Measurements from ENCODE around the gene COBL. TPM values are rescaled to one million over a fixed set of nuclear protein-coding genes. Genes with fewer than 3 reads are reported as not detected.

Gene COBL
- total and polyA plus RNA-seq, 12 donors = 0.09 to 1.4 (median 0.53) TPM

GRCh38 chr7:51080622-51081269 lies 235.9 kb downstream of the COBL start:
- DNase-seq = no peak
- Histone ChIP-seq H3K27ac (no peak overlapping the region), H3K27me3 (no peaks in the 10 kb centered on the region), H3K4me1 (replicated peaks in 1 of 2) (no peaks in the 10 kb centered on the region), H3K4me3 (no peak overlapping the region), H3K9me3 (replicated peaks in 1 of 3) (no peaks in the 10 kb centered on the region), H3K36me3 (replicated peaks in 1 of 2) (no peaks in the 10 kb centered on the region)
- WGBS, 4 donors = 57 to 69% (median 60%) methylated on average over 11 to 12 of the region's 12 CpGs
- TF ChIP-seq CTCF (IDR thresholded peaks at IDR 0.05) (no peak), POLR2A (IDR thresholded peaks at IDR 0.05) (no peak)
- intact Hi-C loops (cut with DNase I) = no loop called here

GRCh38 chr7:51080216-51080615 lies 236.4 kb downstream of the COBL start:
- 74 to 88% (median 82%) methylated on average over 6 of the region's 6 CpGs for whole genome bisulfite sequencing, 4 donors
- H3K4me1 ChIP-seq (replicated peaks in 1 of 2) = no peaks in the 10 kb centered on the region
- intact Hi-C loops (cut with DNase I) = no loop called here

GRCh38 chr7:51079494-51079893 lies 237.1 kb downstream of the COBL start:
- no peaks in the 10 kb centered on the region for H3K4me1 ChIP-seq (replicated peaks in 1 of 2)
- intact Hi-C loops (cut with DNase I) = loop anchor here (10.0 kb wide), 2 partner anchors 455 to 615 kb away; no protein-coding TSS in a partner anchor
- H3K9me3 ChIP-seq (replicated peaks in 1 of 3) = no peaks in the 10 kb centered on the region
- H3K4me3 ChIP-seq = no peak overlapping the region
- 57 to 92% (median 82%) methylated on average over 4 of the region's 4 CpGs for WGBS, 4 donors
- H3K27ac ChIP-seq = no peak overlapping the region
- TF ChIP-seq POLR2A (IDR thresholded peaks at IDR 0.05) (no peak), CTCF (IDR thresholded peaks at IDR 0.05) (no peak)
- H3K27me3 ChIP-seq = no peaks in the 10 kb centered on the region
- no peak for DNase-seq
- H3K36me3 ChIP-seq (replicated peaks in 1 of 2) = no peaks in the 10 kb centered on the region

More at GRCh38 chr7:51080216-51080615, 236.4 kb downstream of the COBL start:
- no peak overlapping the region for H3K27ac ChIP-seq
- no peaks in the 10 kb centered on the region for H3K36me3 ChIP-seq (replicated peaks in 1 of 2)
- no peak for DNase-seq
- H3K27me3 ChIP-seq = no peaks in the 10 kb centered on the region
- no peaks in the 10 kb centered on the region for H3K9me3 ChIP-seq (replicated peaks in 1 of 3)
- no peak for TF ChIP-seq CTCF (IDR thresholded peaks at IDR 0.05)
- TF ChIP-seq POLR2A (IDR thresholded peaks at IDR 0.05) = no peak
- H3K4me3 ChIP-seq = no peak overlapping the region

DNA sequence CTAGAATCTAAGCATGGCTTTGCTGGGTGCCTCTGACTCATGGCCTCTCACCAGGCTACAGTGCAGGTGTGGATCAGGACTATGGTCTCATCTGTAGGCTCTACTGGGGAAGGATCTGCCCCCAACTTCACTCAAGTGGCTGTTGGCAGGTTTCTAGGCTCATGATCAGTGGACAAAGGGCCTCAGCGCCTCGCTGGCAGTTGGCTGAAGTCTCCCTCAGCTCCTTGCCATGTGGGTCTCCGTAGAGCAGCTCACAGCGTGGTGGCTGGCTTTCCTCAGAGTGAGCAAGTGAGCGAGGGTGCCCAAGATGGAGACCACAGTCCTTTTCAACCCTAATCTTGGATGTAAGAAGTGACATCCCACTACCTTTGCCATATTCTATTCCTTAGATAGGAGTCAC lies 238.0 kb downstream of the COBL start:
- WGBS, 4 donors = 80 to 99% (median 88%) methylated on average over 2 to 5 of the region's 5 CpGs
- Histone ChIP-seq H3K4me3 (no peak overlapping the region), H3K4me1 (replicated peaks in 1 of 2) (no peaks in the 10 kb centered on the region), H3K9me3 (replicated peaks in 1 of 3) (no peaks in the 10 kb centered on the region), H3K36me3 (replicated peaks in 1 of 2) (no peaks in the 10 kb centered on the region), H3K27ac (no peak overlapping the region), H3K27me3 (no peaks in the 10 kb centered on the region)
- intact Hi-C loops (cut with DNase I) = loop anchor here (10.0 kb wide), 2 partner anchors 454 to 614 kb away; no protein-coding TSS in a partner anchor
- TF ChIP-seq CTCF (IDR thresholded peaks at IDR 0.05) (no peak), POLR2A (IDR thresholded peaks at IDR 0.05) (no peak)
- DNase-seq = no peak

All from adrenal gland (tissue), 12 donors.